Hepatocyte (in vitro differentiated cells): ENCODE data around the gene FASN. TPM values are rescaled to one million over a fixed set of nuclear protein-coding genes. Genes with fewer than 3 reads are reported as not detected.
"Not testable (repeated sequence)": the region's sequence is repeated elsewhere in the genome, so short reads cannot be mapped to it uniquely, and the experiment has no call there.

Experiments
- DNase-seq: peaks from one replicate; pipeline ENCODE4 v3.0.0-alpha.2; 2016; ENCODE audit warnings: low spot score
- H2AFZ ChIP-seq: fragments of 200-600 bp; sonication (generic); 2 replicates; pipeline ENCODE4 v1.6.0; 2016; ENCODE audit warnings: antibody characterized with exemption, mild to moderate bottlenecking
- H3K27ac ChIP-seq: fragments of 200-600 bp; sonication (generic); 2 replicates; pipeline ENCODE4 v1.5.1; 2016; ENCODE audit warnings: mild to moderate bottlenecking
- H3K27me3 ChIP-seq: fragments of 200-600 bp; sonication (generic); 2 replicates; pipeline ENCODE4 v1.6.1; 2016
- H3K36me3 ChIP-seq: fragments of 200-600 bp; sonication (generic); replicated peaks from 2 replicates; pipeline ENCODE4 v1.5.1; 2016; ENCODE audit warnings: low read depth; ENCODE audit not compliant: insufficient read depth
- H3K4me1 ChIP-seq: fragments of 200-600 bp; sonication (generic); 2 replicates; pipeline ENCODE4 v1.5.1; 2016; ENCODE audit warnings: mild to moderate bottlenecking, moderate library complexity; ENCODE audit not compliant: insufficient read depth
- H3K4me2 ChIP-seq: fragments of 200-600 bp; sonication (generic); 2 replicates; pipeline ENCODE4 v1.6.0; 2016
- H3K4me3 ChIP-seq: fragments of 200-600 bp; sonication (generic); 2 replicates; pipeline ENCODE4 v1.5.1; 2016; ENCODE audit warnings: mild to moderate bottlenecking
- H3K79me2 ChIP-seq: fragments of 200-600 bp; sonication (generic); 2 replicates; pipeline ENCODE4 v1.6.0; 2017; ENCODE audit warnings: mild to moderate bottlenecking
- H3K9me2 ChIP-seq: fragments of 200-600 bp; sonication (generic); replicated peaks from 2 replicates; pipeline ENCODE4 v1.6.0; 2017; ENCODE audit warnings: mild to moderate bottlenecking; ENCODE audit not compliant: insufficient read depth
- H3K9me3 ChIP-seq: fragments of 200-600 bp; sonication (generic); 2 replicates; pipeline ENCODE4 v1.5.1; 2016; ENCODE audit warnings: low read depth, mild to moderate bottlenecking
- H4K20me1 ChIP-seq: fragments of 200-600 bp; sonication (generic); 2 replicates; pipeline ENCODE4 v1.6.0; 2016; ENCODE audit warnings: mild to moderate bottlenecking; ENCODE audit not compliant: insufficient read depth, poor library complexity, severe bottlenecking
- EZH2 ChIP-seq: fragments of 200-600 bp; sonication (generic); IDR thresholded peaks from 2 replicates; pipeline ENCODE4 v1.6.1; 2016; ENCODE audit warnings: antibody characterized with exemption, mild to moderate bottlenecking, borderline replicate concordance
- EZH2phosphoT487 ChIP-seq: fragments of 200-600 bp; sonication (generic); IDR thresholded peaks from one replicate; pipeline ENCODE4 v1.6.1; 2018; ENCODE audit warnings: antibody characterized with exemption, mild to moderate bottlenecking, low read depth, moderate library complexity; ENCODE audit not compliant: unreplicated experiment, severe bottlenecking
- WGBS: methylation state at CpG from one replicate; pipeline ENCODE4 v1.1.6; 2016; ENCODE audit warnings: low lambda C conversion rate; ENCODE audit errors: missing lambda C conversion rate; 5-methylcytosine and 5-hydroxymethylcytosine counted together
- polyA plus RNA-seq: library from polyadenylated mRNA; unstranded; fragments of >200 nt; fragmentation: Nextera tagmentation; extraction: Ambion mirVana; gene quantifications from 2 replicates; pipeline ENCODE4 v1.2.1, GENCODE V29; 2016
- total RNA-seq: library from RNA; depleted of rRNA; stranded (reverse); fragments of >200 nt; gene quantifications from 2 replicates; pipeline ENCODE4 v1.2.3, GENCODE V29; 2014
- TF ChIP-seq, protein P1 (sequence below): fragments of 200-600 bp; sonication (generic); IDR thresholded peaks from 2 replicates; pipeline ENCODE4 v1.5.1; 2016; ENCODE audit warnings: antibody characterized with exemption, mild to moderate bottlenecking; ENCODE audit not compliant: poor library complexity

The FASN gene
- total and polyA plus RNA-seq, 2 experiments from 2014 or later, result 77.6 to 118 TPM

DNA sequence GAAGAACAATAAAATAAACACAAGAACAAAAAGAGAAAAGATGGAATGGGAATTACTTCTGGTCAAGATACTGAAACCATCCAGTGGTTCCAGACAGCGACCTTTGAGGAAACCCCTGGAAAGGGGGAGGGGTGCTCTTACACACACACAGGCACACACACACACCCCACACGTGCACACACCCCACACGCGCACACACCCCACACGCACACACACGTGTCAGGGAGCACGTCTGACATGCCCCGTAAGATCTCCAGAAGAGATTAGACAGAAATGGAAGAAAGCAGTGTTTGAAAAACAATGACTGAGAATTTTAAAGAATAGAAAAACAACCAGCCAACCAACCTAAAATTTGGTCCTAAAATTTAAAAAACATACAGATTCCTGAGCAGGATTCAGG is 45.3 kb upstream of the FASN start:
- Histone ChIP-seq H3K4me2 (no peak overlapping the region), H2AFZ (no peak overlapping the region), H4K20me1 (no peaks in the 10 kb centered on the region), H3K79me2 (no peaks in the 10 kb centered on the region), H3K27me3 (no peaks in the 10 kb centered on the region), H3K27ac (no peak overlapping the region), H3K4me1 (no peaks in the 10 kb centered on the region), H3K36me3 (no peaks in the 10 kb centered on the region), H3K9me3 (no peaks in the 10 kb centered on the region), H3K9me2 (no peaks in the 10 kb centered on the region), H3K4me3 (no peak overlapping the region)
- 98% methylated on average over 8 of the region's 8 CpGs for WGBS
- TF ChIP-seq EZH2phosphoT487 (no peak), EZH2 (no peak)
- TF ChIP-seq, protein P1, sequence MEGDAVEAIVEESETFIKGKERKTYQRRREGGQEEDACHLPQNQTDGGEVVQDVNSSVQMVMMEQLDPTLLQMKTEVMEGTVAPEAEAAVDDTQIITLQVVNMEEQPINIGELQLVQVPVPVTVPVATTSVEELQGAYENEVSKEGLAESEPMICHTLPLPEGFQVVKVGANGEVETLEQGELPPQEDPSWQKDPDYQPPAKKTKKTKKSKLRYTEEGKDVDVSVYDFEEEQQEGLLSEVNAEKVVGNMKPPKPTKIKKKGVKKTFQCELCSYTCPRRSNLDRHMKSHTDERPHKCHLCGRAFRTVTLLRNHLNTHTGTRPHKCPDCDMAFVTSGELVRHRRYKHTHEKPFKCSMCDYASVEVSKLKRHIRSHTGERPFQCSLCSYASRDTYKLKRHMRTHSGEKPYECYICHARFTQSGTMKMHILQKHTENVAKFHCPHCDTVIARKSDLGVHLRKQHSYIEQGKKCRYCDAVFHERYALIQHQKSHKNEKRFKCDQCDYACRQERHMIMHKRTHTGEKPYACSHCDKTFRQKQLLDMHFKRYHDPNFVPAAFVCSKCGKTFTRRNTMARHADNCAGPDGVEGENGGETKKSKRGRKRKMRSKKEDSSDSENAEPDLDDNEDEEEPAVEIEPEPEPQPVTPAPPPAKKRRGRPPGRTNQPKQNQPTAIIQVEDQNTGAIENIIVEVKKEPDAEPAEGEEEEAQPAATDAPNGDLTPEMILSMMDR, result no peak
- DNase-seq, result no peak

- H3K9me2 ChIP-seq, H4K20me1 ChIP-seq, H3K36me3 ChIP-seq, H3K27ac ChIP-seq, DNase-seq, H3K27me3 ChIP-seq, H3K4me1 ChIP-seq, H3K9me3 ChIP-seq, H3K4me3 ChIP-seq, H3K79me2 ChIP-seq, H3K4me2 ChIP-seq, H2AFZ ChIP-seq: not testable (repeated sequence)
- 92% methylated on average over 10 of the region's 10 CpGs for WGBS
Observed at GRCh38 chr17:82139961-82140360, 41.9 kb upstream of the FASN start.

DNA sequence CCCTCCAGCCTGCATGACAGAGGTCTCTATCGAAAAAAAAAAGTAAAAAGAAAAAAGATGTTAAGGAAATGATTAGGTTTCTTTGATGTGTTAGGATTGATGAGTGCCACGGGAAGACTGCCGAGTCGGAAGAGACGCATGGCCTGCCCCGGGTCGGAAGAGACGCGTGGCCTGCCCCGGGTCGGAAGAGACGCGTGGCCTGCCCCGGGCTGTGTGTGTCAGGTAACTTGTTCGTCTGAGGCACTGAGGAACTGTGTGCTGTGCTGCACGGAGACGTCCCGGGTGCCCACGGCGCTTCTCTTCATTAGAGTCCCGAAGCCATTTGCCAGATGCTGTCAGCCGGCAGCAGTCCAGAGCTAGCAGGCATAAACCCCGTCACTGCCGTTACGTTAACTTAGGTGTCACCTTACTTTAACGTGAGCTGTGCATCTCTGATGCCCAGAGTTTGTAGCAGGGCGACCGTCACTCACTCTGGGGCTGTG is 40.5 kb upstream of the FASN start:
- no peak overlapping the region for H3K4me3 ChIP-seq
- H3K27me3 ChIP-seq, result no peaks in the 10 kb centered on the region
- TF ChIP-seq, protein P1, result no peak
- TF ChIP-seq EZH2phosphoT487, result no peak
- TF ChIP-seq EZH2, result no peak
- H3K4me2 ChIP-seq, result no peak overlapping the region
- no peaks in the 10 kb centered on the region for H3K9me2 ChIP-seq
- H2AFZ ChIP-seq, result no peak overlapping the region
- no peaks in the 10 kb centered on the region for H3K36me3 ChIP-seq
- no peaks in the 10 kb centered on the region for H3K79me2 ChIP-seq
- no peaks in the 10 kb centered on the region for H3K9me3 ChIP-seq
- no peaks in the 10 kb centered on the region for H3K4me1 ChIP-seq
- no peak overlapping the region for H3K27ac ChIP-seq
- no peak for DNase-seq
- no peaks in the 10 kb centered on the region for H4K20me1 ChIP-seq
- WGBS, result 90% methylated on average over 28 of the region's 28 CpGs

GRCh38 chr17:82134101-82134500 is 36.1 kb upstream of the FASN start:
- peak; percentile 49 for DNase-seq
- Histone ChIP-seq H3K36me3 (no peaks in the 10 kb centered on the region), H3K79me2 (no peaks in the 10 kb centered on the region), H2AFZ (no peak overlapping the region), H3K9me3 (no peaks in the 10 kb centered on the region), H4K20me1 (no peaks in the 10 kb centered on the region), H3K4me2 (peak overlapping the region; percentile 18), H3K4me3 (no peak overlapping the region), H3K27ac (peak overlapping the region; percentile 88), H3K4me1 (no peaks in the 10 kb centered on the region), H3K9me2 (no peaks in the 10 kb centered on the region), H3K27me3 (no peaks in the 10 kb centered on the region)
- TF ChIP-seq, protein P1, result no peak
- TF ChIP-seq EZH2phosphoT487 (no peak), EZH2 (no peak)
- 75% methylated on average over 11 of the region's 11 CpGs for WGBS

DNA sequence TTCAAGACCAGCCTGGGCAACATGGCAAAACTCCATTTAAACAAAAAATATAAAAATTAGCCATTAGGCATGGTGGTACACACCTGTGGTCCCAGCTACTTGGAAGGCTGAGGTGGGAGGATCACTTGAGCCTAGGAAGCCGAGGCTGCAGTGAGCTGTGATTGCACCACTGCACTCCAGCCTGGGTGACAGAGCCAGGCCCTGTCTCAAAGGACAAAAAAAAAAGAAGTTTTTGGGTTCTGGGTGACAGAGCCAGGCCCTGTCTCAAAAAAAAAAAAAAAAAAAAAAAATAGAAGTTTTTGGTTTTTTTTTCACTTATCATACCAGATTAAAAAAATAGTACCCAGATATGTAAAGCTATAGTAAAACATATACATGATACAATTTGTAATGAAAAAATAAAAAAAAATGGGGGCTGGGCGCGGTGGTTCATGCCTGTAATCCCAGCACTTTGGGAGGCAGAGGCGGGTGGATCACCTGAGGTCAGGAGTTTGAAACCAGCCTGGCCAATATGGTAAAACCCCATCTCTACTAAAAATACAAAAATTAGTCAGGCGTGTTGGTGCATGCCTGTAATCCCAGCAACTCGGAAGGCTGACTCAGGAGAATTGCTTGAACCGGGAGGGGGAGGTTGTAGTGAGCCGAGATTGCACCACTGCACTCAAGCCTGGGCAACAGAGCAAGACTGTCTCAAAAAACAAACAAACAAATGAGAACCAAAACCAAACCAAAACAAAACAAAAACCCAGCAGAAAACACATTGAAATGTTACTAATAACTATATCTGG is 35.3 kb upstream of the FASN start:
- H3K9me2 ChIP-seq, H3K4me3 ChIP-seq, H2AFZ ChIP-seq, H3K27me3 ChIP-seq, H3K79me2 ChIP-seq, H4K20me1 ChIP-seq, H3K9me3 ChIP-seq, H3K36me3 ChIP-seq, H3K4me1 ChIP-seq: not testable (repeated sequence)
- Histone ChIP-seq H3K4me2 (peak overlapping the region; percentile 18), H3K27ac (peak overlapping the region; percentile 88)
- WGBS, result 71% methylated on average over 8 of the region's 8 CpGs
- DNase-seq, result peak; percentile 46
